Endothelial cell of umbilical vein (primary cell): ENCODE results near the gene C4orf51. TPM values are rescaled to one million over a fixed set of nuclear protein-coding genes. Genes with fewer than 3 reads are reported as not detected.

Experiments
- BruUV-seq: library from RNA; stranded (reverse); fragments of 400-500 nt; replicated peaks from 2 replicates; lab custom pipeline; 2021; lab: Mats Ljungman, UMichigan
- CTCF ChIA-PET: fragments of 300-600, 350-600 bp; sonication (Branson Sonifier 250); formaldehyde crosslinking; loops from one replicate; lab custom pipeline; 2021; ENCODE audit warnings: antibody characterized with exemption, inconsistent platforms; lab: Charles Lee
- POLR2A ChIA-PET: fragments of 300-600, 350-600 bp; sonication (Branson Sonifier 250); formaldehyde crosslinking; loops from one replicate; lab custom pipeline; 2021; ENCODE audit warnings: antibody characterized with exemption, inconsistent platforms; lab: Charles Lee
- DNase-seq: peaks from one replicate; pipeline ENCODE4 v3.0.0-alpha.2; 2011; ENCODE audit warnings: low read depth, low spot score
- FAIRE-seq: peaks from 2 replicates; lab custom pipeline; 2011; peaks lifted over from hg19 to GRCh38; lab: Jason Lieb, UNC
- H2AFZ ChIP-seq: 2 replicates; pipeline ENCODE4 v1.6.0; 2012; ENCODE audit warnings: low read depth, low read length, control low read depth, inconsistent platforms
- H3K27ac ChIP-seq: 2 replicates; pipeline ENCODE4 v1.5.1; 2011; ENCODE audit warnings: low read depth, mild to moderate bottlenecking, control low read depth, low read length, moderate library complexity; ENCODE audit not compliant: insufficient read depth
- H3K27me3 ChIP-seq, 2 experiments: 2 replicates each; pipeline versions ENCODE4 v1.6.0 to v1.6.1; 2011; ENCODE audit warnings: low read length in 2 of 2, mixed read lengths in 1 of 2; ENCODE audit not compliant: control insufficient read depth in 2 of 2, insufficient read depth in 2 of 2
- H3K36me3 ChIP-seq, 2 experiments: 2 replicates in 1 of 2; 3 replicates in 1 of 2; pipeline ENCODE4 v1.5.1; 2011; ENCODE audit warnings: low read length in 2 of 2, mild to moderate bottlenecking in 1 of 2, moderate library complexity in 1 of 2; ENCODE audit not compliant: control insufficient read depth in 2 of 2, insufficient read depth in 2 of 2; ENCODE audit errors: extremely low read depth in 1 of 2
- H3K4me1 ChIP-seq: 3 replicates; pipeline ENCODE4 v1.5.1; 2011; ENCODE audit warnings: mild to moderate bottlenecking, low read length; ENCODE audit not compliant: control insufficient read depth, insufficient read depth; ENCODE audit errors: extremely low read depth
- H3K4me2 ChIP-seq: 2 replicates; pipeline ENCODE4 v1.6.1; 2011; ENCODE audit warnings: low read length, control low read depth, mixed read lengths; ENCODE audit not compliant: insufficient read depth
- H3K4me3 ChIP-seq, 3 experiments: fragments of 200-600 bp in 1 of 3; sonication (generic), shearing (Covaris generic) in 1 of 3; replicated peaks in 1 of 3; 2 replicates each; pipeline ENCODE4 v1.5.1; 2011 to 2016; ENCODE audit warnings: control low read depth in 3 of 3, low read length in 3 of 3, mild to moderate bottlenecking in 2 of 3, inconsistent platforms in 1 of 3, low read depth in 1 of 3, moderate library complexity in 1 of 3; ENCODE audit not compliant: insufficient read depth in 1 of 3
- H3K79me2 ChIP-seq: 2 replicates; pipeline ENCODE4 v1.6.0; 2012; ENCODE audit warnings: low read length, inconsistent platforms; ENCODE audit not compliant: control insufficient read depth, insufficient read depth
- H3K9ac ChIP-seq: replicated peaks from 2 replicates; pipeline ENCODE3; 2011; ENCODE audit warnings: low read length, control low read depth; ENCODE audit not compliant: insufficient read depth; ENCODE audit errors: extremely low read depth
- H3K9me1 ChIP-seq: replicated peaks from 3 replicates; pipeline ENCODE4 v1.6.0; 2011; ENCODE audit warnings: mild to moderate bottlenecking, low read length; ENCODE audit not compliant: control insufficient read depth, insufficient read depth; ENCODE audit errors: extremely low read depth
- H3K9me3 ChIP-seq: replicated peaks from 2 replicates; pipeline ENCODE4 v1.5.1; 2012; ENCODE audit warnings: low read length, inconsistent platforms; ENCODE audit not compliant: control insufficient read depth, insufficient read depth
- H4K20me1 ChIP-seq: replicated peaks from 2 replicates; pipeline ENCODE3; 2011; ENCODE audit warnings: mild to moderate bottlenecking, low read length; ENCODE audit not compliant: control insufficient read depth, insufficient read depth; ENCODE audit errors: extremely low read depth
- FOS ChIP-seq: IDR thresholded peaks from 2 replicates; pipeline ENCODE4 v1.6.1; 2011; ENCODE audit warnings: mild to moderate bottlenecking, low read length, moderate library complexity, borderline replicate concordance; ENCODE audit not compliant: insufficient read depth
- JUN ChIP-seq: IDR thresholded peaks from 2 replicates; pipeline ENCODE4 v1.6.1; 2011; ENCODE audit warnings: borderline replicate concordance, low read depth; ENCODE audit not compliant: insufficient read length, insufficient read depth
- POLR2AphosphoS5 ChIP-seq: IDR thresholded peaks from 2 replicates; pipeline ENCODE4 v1.6.1; 2012; ENCODE audit warnings: low read depth, mild to moderate bottlenecking, control low read depth, low read length, moderate library complexity; ENCODE audit not compliant: insufficient read depth
- dilution Hi-C: fragments of 300-500 bp; cut with MboI; formaldehyde crosslinking; loops from one replicate; pipeline ENCODE4 v1.15.0; 2019; ENCODE audit warnings: low sequenced_read_pairs; ENCODE audit not compliant: extremely low pct_ligation_motif_present
- intact Hi-C: fragments of 100-400 bp; cut with micrococcal nuclease; formaldehyde crosslinking; loops from one replicate; pipeline ENCODE4 v1.10.0; 2022
- polyA plus RNA-seq, 4 experiments: library from polyadenylated mRNA; depleted of rRNA in 3 of 4; stranded (reverse) in 3 of 4; unstranded in 1 of 4; fragments of >200 nt; gene quantifications; 2 replicates each; pipeline versions ENCODE4 v1.2.1 to v1.2.3, GENCODE V29; 2011 to 2012; ENCODE audit warnings: missing spikeins in 1 of 4
- total RNA-seq: library from RNA; stranded (reverse); gene quantifications from 2 replicates; pipeline ENCODE4 v1.2.3, GENCODE V29; 2021
- TF ChIP-seq, protein P1 (sequence below), 2 donors: IDR thresholded peaks; 1 replicate in 1 of 2; 2 replicates in 1 of 2; pipeline ENCODE4 v1.5.1; 2011; ENCODE audit warnings: low read length in 2 of 2, mild to moderate bottlenecking in 2 of 2, moderate library complexity in 2 of 2, control low read depth in 1 of 2, inconsistent platforms in 1 of 2, low read depth in 1 of 2; ENCODE audit not compliant: insufficient read depth in 1 of 2; ENCODE audit errors: extremely low read depth in 1 of 2
- TF ChIP-seq, protein P2 (sequence below): IDR thresholded peaks from 2 replicates; pipeline ENCODE4 v1.6.1; 2011; ENCODE audit not compliant: insufficient read depth, insufficient read length

The C4orf51 gene
- total and polyA plus RNA-seq, 2 donors (not counting 3 experiments of a cell fraction or from before 2014, with no cell fraction given), result not detected

DNA sequence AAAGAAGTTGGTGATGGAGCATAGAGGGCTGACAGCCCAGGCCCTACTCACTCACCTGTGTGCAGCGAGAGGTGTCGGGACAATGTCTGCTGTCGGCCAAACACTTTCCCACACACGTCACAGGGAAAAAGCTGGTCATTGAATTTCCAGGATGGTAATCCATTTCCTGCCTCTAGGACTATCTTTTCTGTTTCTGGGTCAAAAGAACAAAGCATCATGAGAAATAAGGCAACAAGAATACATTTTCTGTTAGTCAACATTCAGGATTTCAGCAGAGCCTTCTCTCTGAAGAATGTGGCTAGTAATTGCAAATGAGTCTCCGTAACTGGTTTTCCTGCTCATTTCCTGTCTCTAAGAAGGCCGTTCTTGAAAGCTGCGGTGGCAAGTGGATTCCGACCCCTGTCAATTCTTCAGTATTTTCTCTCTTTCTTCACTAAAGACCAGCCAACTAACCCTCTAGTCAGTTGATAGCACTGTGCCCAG is 99.4 kb downstream of the C4orf51 start:
- POLR2A ChIA-PET, result no interaction called here

DNA sequence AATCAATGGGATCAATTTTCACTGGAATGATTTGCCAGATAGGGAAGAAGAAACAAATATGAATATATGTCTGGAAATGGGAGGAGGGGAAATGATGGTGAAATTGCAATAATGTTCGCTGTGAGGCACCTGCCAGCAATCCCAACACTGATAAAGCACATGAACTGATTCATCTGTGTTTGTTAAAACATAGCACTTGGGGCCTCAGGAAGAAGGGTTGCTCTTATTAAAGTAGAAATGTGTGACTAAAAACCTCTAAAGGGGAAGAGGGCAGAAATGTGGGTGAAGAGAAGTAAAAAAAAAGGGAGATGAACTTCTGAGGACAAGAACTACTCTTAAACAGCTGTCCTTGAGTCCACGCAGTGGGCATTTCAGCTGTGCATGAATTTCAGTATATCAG is 101.4 kb downstream of the C4orf51 start:
- Histone ChIP-seq H4K20me1 (no peaks in the 10 kb centered on the region), H3K9ac (no peak overlapping the region), H3K9me1 (no peaks in the 10 kb centered on the region), H3K79me2 (no peaks in the 10 kb centered on the region), H2AFZ (no peak overlapping the region), H3K4me2 (peak overlapping the region; percentile 20), H3K9me3 (no peaks in the 10 kb centered on the region), H3K27me3 (no peaks in the 10 kb centered on the region), H3K4me3 (no peak overlapping the region), H3K4me1 (peaks cover 36% of the 10 kb centered on the region), H3K27ac (no peak overlapping the region), H3K36me3 (no peaks in the 10 kb centered on the region)
- ChIA-PET POLR2A (interaction anchor here (1.2 kb wide), 1 partner anchor 48 kb away, joined by 3 read pairs; no protein-coding TSS in a partner anchor), CTCF (interaction anchor here (0.8 to 2.1 kb wide), 5 partner anchors 11 to 164 kb away, joined by 3 to 9 read pairs (median 4); no protein-coding TSS in a partner anchor)
- FAIRE-seq (peak; percentile 83), DNase-seq (no peak)
- dilution Hi-C loops, result no loop called here
- intact Hi-C loops, result loop anchor here (1.0 kb wide), 1 partner anchor 27 kb away; no protein-coding TSS in a partner anchor
- BruUV-seq, result no TSS peak
- TF ChIP-seq JUN (no peak), POLR2AphosphoS5 (peak; percentile 18), FOS (no peak)
- TF ChIP-seq, protein P1, sequence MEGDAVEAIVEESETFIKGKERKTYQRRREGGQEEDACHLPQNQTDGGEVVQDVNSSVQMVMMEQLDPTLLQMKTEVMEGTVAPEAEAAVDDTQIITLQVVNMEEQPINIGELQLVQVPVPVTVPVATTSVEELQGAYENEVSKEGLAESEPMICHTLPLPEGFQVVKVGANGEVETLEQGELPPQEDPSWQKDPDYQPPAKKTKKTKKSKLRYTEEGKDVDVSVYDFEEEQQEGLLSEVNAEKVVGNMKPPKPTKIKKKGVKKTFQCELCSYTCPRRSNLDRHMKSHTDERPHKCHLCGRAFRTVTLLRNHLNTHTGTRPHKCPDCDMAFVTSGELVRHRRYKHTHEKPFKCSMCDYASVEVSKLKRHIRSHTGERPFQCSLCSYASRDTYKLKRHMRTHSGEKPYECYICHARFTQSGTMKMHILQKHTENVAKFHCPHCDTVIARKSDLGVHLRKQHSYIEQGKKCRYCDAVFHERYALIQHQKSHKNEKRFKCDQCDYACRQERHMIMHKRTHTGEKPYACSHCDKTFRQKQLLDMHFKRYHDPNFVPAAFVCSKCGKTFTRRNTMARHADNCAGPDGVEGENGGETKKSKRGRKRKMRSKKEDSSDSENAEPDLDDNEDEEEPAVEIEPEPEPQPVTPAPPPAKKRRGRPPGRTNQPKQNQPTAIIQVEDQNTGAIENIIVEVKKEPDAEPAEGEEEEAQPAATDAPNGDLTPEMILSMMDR (IDR thresholded peaks at IDR 0.05; ENCODE audit: extremely low read depth in 1 of 2, insufficient read depth in 1 of 2, low read depth in 1 of 2, low read length in 2 of 2), result no peak

More for the DNA sequence above, 99.4 kb downstream of the C4orf51 start:
- peaks cover 0 to 2% of the 10 kb centered on the region in 2 experiments for H3K36me3 ChIP-seq
- H3K9me3 ChIP-seq, result no peaks in the 10 kb centered on the region
- no peak overlapping the region for H3K4me3 ChIP-seq
- intact Hi-C loops, result loop anchor here (1.0 to 5.0 kb wide), 3 partner anchors 10 to 158 kb away; partner anchors contain the start of gene ZNF827
- H3K27ac ChIP-seq, result peak overlapping the region; percentile 54
- FAIRE-seq (peak; percentile 90), DNase-seq (peak; percentile 28)
- no peaks in the 10 kb centered on the region for H4K20me1 ChIP-seq
- no peak overlapping the region for H3K9ac ChIP-seq
- CTCF ChIA-PET, result interaction anchor here (1.0 kb wide), 1 partner anchor 108 kb away, joined by 3 read pairs; no protein-coding TSS in a partner anchor
- H3K4me2 ChIP-seq, result peak overlapping the region; percentile 10
- TF ChIP-seq POLR2AphosphoS5, result peak; percentile 17
- TF ChIP-seq, protein P2, sequence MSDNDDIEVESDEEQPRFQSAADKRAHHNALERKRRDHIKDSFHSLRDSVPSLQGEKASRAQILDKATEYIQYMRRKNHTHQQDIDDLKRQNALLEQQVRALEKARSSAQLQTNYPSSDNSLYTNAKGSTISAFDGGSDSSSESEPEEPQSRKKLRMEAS, result no peak
- no peaks in the 10 kb centered on the region for H3K27me3 ChIP-seq
- H3K79me2 ChIP-seq, result no peaks in the 10 kb centered on the region
- H3K4me1 ChIP-seq, result peaks cover 36% of the 10 kb centered on the region
- H2AFZ ChIP-seq, result no peak overlapping the region
- no peaks in the 10 kb centered on the region for H3K9me1 ChIP-seq
- dilution Hi-C loops, result no loop called here
- no TSS peak for BruUV-seq
